Upper lobe of left lung (tissue), 4 donors: Measurements from ENCODE around the gene UNC13C.

Experiments
- EP300 ChIP-seq, 4 donors: sonication (generic); formaldehyde crosslinking; IDR thresholded peaks; one replicate each; pipeline ENCODE4 v1.5.1; 2017; ENCODE audit warnings: antibody characterized with exemption in 4 of 4, control low read depth in 2 of 4
- POLR2A ChIP-seq, 4 donors: fragments of 450-650 bp; IDR thresholded peaks; one replicate each; pipeline ENCODE4 v1.5.1; 2016 to 2017; ENCODE audit warnings: antibody characterized with exemption in 4 of 4, mild to moderate bottlenecking in 2 of 4
- POLR2AphosphoS5 ChIP-seq, 2 donors: sonication (generic); formaldehyde crosslinking; IDR thresholded peaks; one replicate each; pipeline ENCODE4 v1.5.1; 2017; ENCODE audit warnings: antibody characterized with exemption in 2 of 2
- TF ChIP-seq, protein P1 (sequence below), 6 experiments: fragments of 450-650 bp in 4 of 6; fragments of 200-600 bp in 2 of 6; sonication (generic) in 2 of 6; IDR thresholded peaks; one replicate each; pipeline ENCODE4 v1.5.1; 2016 to 2019; ENCODE audit warnings: antibody characterized with exemption in 6 of 6

DNA sequence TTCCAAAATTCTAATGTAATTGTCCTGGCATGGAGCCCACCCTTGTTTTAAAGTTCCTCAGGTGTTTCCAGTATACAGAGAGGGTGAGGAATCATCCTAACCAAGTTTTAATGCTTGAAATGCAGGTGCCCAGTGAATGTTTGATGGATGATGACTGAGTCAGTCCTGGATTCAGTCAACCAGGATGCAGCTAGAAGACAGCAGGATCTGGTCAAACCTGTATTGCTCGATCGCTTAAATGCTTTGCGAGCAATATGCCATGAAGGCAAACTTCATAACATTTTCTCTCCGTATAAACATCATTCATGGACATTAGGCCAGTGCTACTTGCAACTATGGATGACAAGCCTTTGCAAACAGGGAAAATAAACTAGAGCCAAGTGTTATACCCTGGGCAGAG lies 627.3 kb downstream of the UNC13C start:
- TF ChIP-seq, protein P1, sequence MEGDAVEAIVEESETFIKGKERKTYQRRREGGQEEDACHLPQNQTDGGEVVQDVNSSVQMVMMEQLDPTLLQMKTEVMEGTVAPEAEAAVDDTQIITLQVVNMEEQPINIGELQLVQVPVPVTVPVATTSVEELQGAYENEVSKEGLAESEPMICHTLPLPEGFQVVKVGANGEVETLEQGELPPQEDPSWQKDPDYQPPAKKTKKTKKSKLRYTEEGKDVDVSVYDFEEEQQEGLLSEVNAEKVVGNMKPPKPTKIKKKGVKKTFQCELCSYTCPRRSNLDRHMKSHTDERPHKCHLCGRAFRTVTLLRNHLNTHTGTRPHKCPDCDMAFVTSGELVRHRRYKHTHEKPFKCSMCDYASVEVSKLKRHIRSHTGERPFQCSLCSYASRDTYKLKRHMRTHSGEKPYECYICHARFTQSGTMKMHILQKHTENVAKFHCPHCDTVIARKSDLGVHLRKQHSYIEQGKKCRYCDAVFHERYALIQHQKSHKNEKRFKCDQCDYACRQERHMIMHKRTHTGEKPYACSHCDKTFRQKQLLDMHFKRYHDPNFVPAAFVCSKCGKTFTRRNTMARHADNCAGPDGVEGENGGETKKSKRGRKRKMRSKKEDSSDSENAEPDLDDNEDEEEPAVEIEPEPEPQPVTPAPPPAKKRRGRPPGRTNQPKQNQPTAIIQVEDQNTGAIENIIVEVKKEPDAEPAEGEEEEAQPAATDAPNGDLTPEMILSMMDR (IDR thresholded peaks at IDR 0.05) = no peak
- no peak for TF ChIP-seq POLR2AphosphoS5 (IDR thresholded peaks at IDR 0.05)
- TF ChIP-seq EP300 (IDR thresholded peaks at IDR 0.05) = no peak
- TF ChIP-seq POLR2A (IDR thresholded peaks at IDR 0.05) = no peak
